ENCODE results near the gene THSD7B. TPM values are rescaled to one million over a fixed set of nuclear protein-coding genes. Genes with fewer than 3 reads are reported as not detected.

The THSD7B gene
- total and polyA plus RNA-seq, 2 of the 8 experiments (the other 6 are each of a cell fraction or from before 2014, with no cell fraction given), result 0.60 to 2.9 TPM

DNA sequence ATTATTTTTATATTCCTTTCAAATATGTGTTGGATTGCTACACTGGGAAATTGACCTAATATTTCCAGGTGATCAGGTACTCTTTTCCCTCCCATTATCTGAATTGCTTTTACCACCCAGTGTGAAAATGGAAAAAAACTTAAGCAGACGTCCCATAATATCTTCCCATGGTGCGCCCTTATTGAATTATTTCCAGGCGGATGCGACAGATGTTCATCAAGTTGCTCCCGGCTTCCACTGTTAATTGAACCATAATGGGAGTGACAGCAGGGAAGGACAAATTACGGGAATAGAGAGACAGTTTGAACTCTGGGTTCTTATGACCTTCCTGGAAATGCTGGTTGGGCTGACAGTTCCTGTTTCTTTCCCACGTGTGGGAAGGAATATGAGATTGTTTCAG lies 93.3 kb downstream of the THSD7B start:
- Histone ChIP-seq H3K36me3 (ENCODE audit: control insufficient read depth in 2 of 4, insufficient read depth in 4 of 4, low read length in 3 of 4) (no peaks in the 10 kb centered on the region), H2AK5ac (ENCODE audit: low read depth, low read length) (no peak overlapping the region), H3K4me1 (replicated peaks in 1 of 4; ENCODE audit: control insufficient read depth in 3 of 4, insufficient read depth in 4 of 4, low read length in 3 of 4) (no peaks in the 10 kb centered on the region), H3K4ac (replicated peaks; ENCODE audit: insufficient read length, low read depth, low read length) (no peak overlapping the region), H3K27me3 (replicated peaks in 1 of 4; ENCODE audit: control insufficient read depth in 3 of 4, extremely low read depth in 1 of 4, insufficient read depth in 3 of 4, low read length in 3 of 4) (no peaks in the 10 kb centered on the region), H2BK15ac (ENCODE audit: low read length) (no peak overlapping the region), H3K9me3 (ENCODE audit: insufficient read depth in 2 of 2, low read depth in 1 of 2, low read length in 1 of 2) (no peaks in the 10 kb centered on the region), H4K20me1 (replicated peaks in 1 of 2; ENCODE audit: control insufficient read depth in 1 of 2, insufficient read depth in 2 of 2, low read length in 2 of 2) (no peaks in the 10 kb centered on the region), H3K4me2 (ENCODE audit: insufficient read depth in 1 of 2, low read depth in 2 of 2, low read length in 2 of 2) (no peak overlapping the region), H4K8ac (ENCODE audit: extremely low read depth, insufficient read depth, low read length) (no peak overlapping the region), H3K4me3 (ENCODE audit: extremely low read depth in 1 of 4, insufficient read depth in 2 of 4, low read depth in 3 of 4, low read length in 4 of 4) (no peak overlapping the region), H2AFZ (ENCODE audit: low read length) (no peak overlapping the region), H3K18ac (ENCODE audit: extremely low read depth, low read length) (no peak overlapping the region), H3K23ac (ENCODE audit: insufficient read length) (no peak overlapping the region), H3K9ac (replicated peaks in 1 of 4; ENCODE audit: extremely low read depth in 1 of 4, low read depth in 3 of 4, low read length in 3 of 4) (no peak overlapping the region), H3K23me2 (ENCODE audit: low read depth, low read length) (no peaks in the 10 kb centered on the region), H3K56ac (replicated peaks; ENCODE audit: insufficient read length, low read depth, low read length) (no peak overlapping the region), H3K79me1 (ENCODE audit: low read depth, low read length) (no peaks in the 10 kb centered on the region), H2BK12ac (ENCODE audit: low read depth, low read length) (no peak overlapping the region), H3K79me2 (ENCODE audit: control insufficient read depth in 1 of 2, insufficient read depth in 2 of 2, low read length in 2 of 2) (no peaks in the 10 kb centered on the region), H3K14ac (ENCODE audit: insufficient read length) (no peak overlapping the region), H2BK5ac (ENCODE audit: low read depth, low read length) (no peak overlapping the region), H4K5ac (ENCODE audit: insufficient read length, low read depth, low read length) (no peak overlapping the region), H2BK20ac (ENCODE audit: low read length) (no peak overlapping the region), H4K91ac (replicated peaks; ENCODE audit: insufficient read length, low read length) (no peak overlapping the region), H2BK120ac (replicated peaks; ENCODE audit: low read depth, low read length) (no peak overlapping the region), H3K27ac (ENCODE audit: low read depth, low read length) (no peak overlapping the region)
- DNase-seq (ENCODE audit: low read depth in 1 of 2, low spot score in 2 of 2) (no peak), FAIRE-seq (no peak)
- 75% methylated on average over 7 of the region's 7 CpGs; no CpG with 5 or more reads in 1 of the 2 experiments for WGBS, 2 experiments (ENCODE audit: extremely low coverage in 1 of 2, insufficient coverage in 1 of 2, insufficient read length in 1 of 2, insufficient replicate concordance in 2 of 2, low coverage in 1 of 2, low lambda C conversion rate in 2 of 2, missing lambda C conversion rate in 1 of 2)
- POLR2A ChIA-PET (ENCODE audit: partially characterized antibody), result no interaction called here
- TF ChIP-seq TAF7 (optimal IDR thresholded peaks at IDR 0.05; ENCODE audit: borderline replicate concordance, low read depth, low read length), result no peak
- no peak for TF ChIP-seq TAF1 (IDR thresholded peaks at IDR 0.05; ENCODE audit: low read depth, low read length)
- TF ChIP-seq GABPA (IDR thresholded peaks at IDR 0.05; ENCODE audit: borderline replicate concordance, insufficient read depth, low read length), result no peak
- no peak for TF ChIP-seq CBX8 (IDR thresholded peaks at IDR 0.05; ENCODE audit: borderline replicate concordance, low read depth, low read length)
- no peak for TF ChIP-seq FOSL1 (IDR thresholded peaks at IDR 0.05; ENCODE audit: insufficient read depth, low read depth, low read length)
- no peak for TF ChIP-seq CTCF (IDR thresholded peaks at IDR 0.05; ENCODE audit: control extremely low read depth in 1 of 3, insufficient read depth in 1 of 3, low read depth in 1 of 3, low read length in 3 of 3)
- TF ChIP-seq ZNF274 (IDR thresholded peaks at IDR 0.05; ENCODE audit: borderline replicate concordance, extremely low read depth, low read length), result no peak
- CTCF ChIA-PET (ENCODE audit: partially characterized antibody), result no interaction called here
